Adipocyte (in vitro differentiated cells): ENCODE results near the gene CHRNA4.

Source experiments
- DNase-seq: peaks from one replicate; pipeline ENCODE4 v3.0.0-alpha.2; 2015; ENCODE audit warnings: low read depth
- H3K27me3 ChIP-seq: replicated peaks from 2 replicates; pipeline ENCODE4 v1.7.0; 2013; ENCODE audit warnings: mild to moderate bottlenecking, low read length, moderate library complexity; ENCODE audit not compliant: control insufficient read depth, insufficient read depth
- H3K36me3 ChIP-seq: 2 replicates; pipeline ENCODE4 v1.7.0; 2013; ENCODE audit warnings: low read length, mild to moderate bottlenecking, moderate library complexity; ENCODE audit not compliant: control insufficient read depth, insufficient read depth, severe bottlenecking
- H3K4me1 ChIP-seq: 2 replicates; pipeline ENCODE4 v1.7.0; 2013; ENCODE audit warnings: mild to moderate bottlenecking, low read length, moderate library complexity; ENCODE audit not compliant: control insufficient read depth, insufficient read depth
- H3K4me3 ChIP-seq: 2 replicates; pipeline ENCODE4 v1.7.0; 2013; ENCODE audit warnings: mild to moderate bottlenecking, low read length, moderate library complexity
- H3K9ac ChIP-seq: 2 replicates; pipeline ENCODE4 v1.7.0; 2013; ENCODE audit warnings: mild to moderate bottlenecking, low read length, moderate library complexity
- H3K9me3 ChIP-seq: 2 replicates; pipeline ENCODE4 v1.7.0; 2013; ENCODE audit warnings: mild to moderate bottlenecking, low read length, moderate library complexity; ENCODE audit not compliant: control insufficient read depth

The CHRNA4 gene

DNA sequence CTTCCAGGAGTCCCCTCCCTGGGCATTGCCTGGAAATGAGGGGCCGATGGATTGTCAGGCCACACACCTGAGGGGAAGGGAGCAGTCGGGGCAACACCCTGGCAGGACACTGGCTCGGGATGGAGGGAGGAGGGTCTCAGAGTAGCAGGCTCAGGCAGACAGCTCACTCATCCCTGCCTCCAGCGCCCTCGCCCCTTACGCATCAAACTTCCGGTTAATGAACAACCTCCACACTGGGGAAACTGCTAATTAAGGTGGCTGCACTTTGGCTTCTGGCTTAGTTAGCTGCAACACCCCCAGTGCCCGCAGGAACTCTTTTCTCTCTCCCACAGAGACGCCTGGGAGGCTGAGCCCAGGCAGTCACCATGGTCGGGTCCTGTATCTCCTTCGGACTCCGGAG lies 13.4 kb upstream of the CHRNA4 start:
- peaks cover 69% of the 10 kb centered on the region for H3K27me3 ChIP-seq
- no peak for DNase-seq
- no peaks in the 10 kb centered on the region for H3K36me3 ChIP-seq
- no peaks in the 10 kb centered on the region for H3K9me3 ChIP-seq
- no peak overlapping the region for H3K9ac ChIP-seq
- H3K4me1 ChIP-seq, result no peaks in the 10 kb centered on the region
- no peak overlapping the region for H3K4me3 ChIP-seq

DNA sequence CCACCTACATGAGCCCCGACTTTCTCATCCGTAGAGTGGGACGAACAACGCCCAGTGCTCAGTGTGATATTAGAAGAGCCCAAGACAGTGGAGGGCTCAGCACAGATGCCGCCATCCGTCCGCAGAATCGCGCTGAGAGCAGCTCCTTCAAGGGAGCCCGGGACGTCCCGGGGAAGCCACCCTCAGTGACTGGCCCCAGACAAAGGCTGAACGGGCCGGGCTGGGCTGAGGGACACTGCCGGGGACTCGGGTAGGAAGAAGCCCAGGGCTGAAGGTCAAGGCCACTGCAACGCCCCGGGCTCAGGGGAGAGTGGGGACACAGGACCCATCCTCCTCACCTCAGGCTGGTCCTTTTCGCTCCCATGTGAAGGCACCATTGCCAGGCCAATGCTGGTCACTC lies 12.8 kb upstream of the CHRNA4 start:
- Histone ChIP-seq H3K27me3 (peaks cover 74% of the 10 kb centered on the region), H3K4me1 (no peaks in the 10 kb centered on the region)

DNA sequence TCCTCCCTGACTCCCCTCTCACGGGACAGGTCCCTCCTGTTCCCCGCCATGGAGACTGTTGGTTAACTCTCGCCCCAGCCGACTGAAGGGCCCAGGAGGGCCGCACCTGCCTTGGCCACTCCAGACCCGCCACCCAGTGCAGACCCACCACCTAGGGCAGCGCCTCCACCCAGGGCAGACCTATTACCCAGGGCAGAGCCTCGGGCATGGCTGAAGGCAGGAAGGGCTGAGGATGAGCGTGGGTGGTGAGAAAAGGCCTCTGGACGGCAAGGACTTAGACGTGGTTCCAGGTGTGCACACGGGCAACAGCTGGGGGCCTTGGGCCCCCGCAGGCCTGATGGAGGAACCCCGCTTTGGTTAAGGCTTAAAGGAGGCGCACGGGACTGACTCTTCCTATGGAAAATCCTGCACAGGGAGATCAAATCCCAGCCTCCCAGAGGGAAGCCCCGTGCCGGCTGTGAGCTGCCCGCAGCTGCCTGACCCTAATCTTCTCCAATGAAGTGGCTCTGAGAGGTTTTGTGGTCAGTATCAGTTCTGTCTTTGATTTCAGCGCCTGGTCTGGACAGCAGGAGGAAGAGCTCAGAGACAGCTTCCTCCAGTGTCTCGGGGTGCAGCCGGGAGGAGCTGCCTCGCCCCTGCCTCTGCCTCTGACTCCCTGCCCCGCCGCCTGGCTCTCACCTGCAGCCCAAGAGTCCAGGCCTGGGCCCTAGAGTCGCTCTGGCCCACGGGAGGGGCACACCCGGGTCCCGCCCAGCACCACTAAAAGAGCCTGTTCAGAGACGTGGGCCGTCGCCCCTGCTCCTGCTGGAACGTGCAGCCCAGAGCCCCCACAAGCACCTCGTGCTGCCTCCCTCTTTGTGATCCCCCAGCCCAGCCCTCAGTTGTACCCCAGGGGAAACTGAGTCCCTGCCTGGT lies 12.1 kb upstream of the CHRNA4 start:
- Histone ChIP-seq H3K36me3 (no peaks in the 10 kb centered on the region), H3K4me1 (no peaks in the 10 kb centered on the region), H3K4me3 (no peak overlapping the region), H3K9ac (no peak overlapping the region), H3K9me3 (no peaks in the 10 kb centered on the region), H3K27me3 (peaks cover 70% of the 10 kb centered on the region)
- no peak for DNase-seq

More for the DNA sequence above, 12.8 kb upstream of the CHRNA4 start:
- Histone ChIP-seq H3K9me3 (no peaks in the 10 kb centered on the region), H3K4me3 (no peak overlapping the region), H3K9ac (no peak overlapping the region), H3K36me3 (no peaks in the 10 kb centered on the region)
- DNase-seq, result no peak

DNA sequence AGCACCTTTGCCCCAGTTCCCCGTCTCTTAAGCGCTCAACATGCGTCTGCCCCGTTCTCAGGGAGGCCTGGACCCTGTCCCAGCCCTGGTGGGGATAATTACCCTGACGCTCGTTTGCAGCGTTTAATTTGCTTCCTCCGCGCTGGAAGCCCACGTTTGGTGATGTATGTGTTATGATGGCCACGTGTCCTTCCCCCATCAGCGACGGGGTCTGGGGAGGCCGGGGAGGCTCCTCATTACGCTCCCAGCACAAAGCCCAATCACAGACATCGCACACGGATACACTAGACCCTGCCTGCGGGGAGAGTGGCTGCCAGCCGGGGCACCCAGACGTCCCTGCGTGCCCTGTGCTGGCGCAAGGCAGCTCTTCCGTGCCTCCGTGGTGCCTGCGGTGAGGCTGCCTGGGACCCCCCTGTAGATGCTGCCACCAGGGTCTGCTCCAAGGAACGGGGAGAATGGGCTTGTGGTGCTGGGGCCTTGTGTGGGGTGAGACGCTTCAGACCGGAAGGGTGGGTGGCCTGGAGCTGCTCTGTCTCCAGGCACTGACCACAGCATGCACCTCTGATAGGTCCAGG lies 10.2 kb upstream of the CHRNA4 start:
- H3K27me3 ChIP-seq, result peaks cover 53% of the 10 kb centered on the region
- no peak overlapping the region for H3K4me3 ChIP-seq
- no peaks in the 10 kb centered on the region for H3K36me3 ChIP-seq
- H3K9ac ChIP-seq, result no peak overlapping the region
- no peak for DNase-seq
- H3K9me3 ChIP-seq, result no peaks in the 10 kb centered on the region
- no peaks in the 10 kb centered on the region for H3K4me1 ChIP-seq

DNA sequence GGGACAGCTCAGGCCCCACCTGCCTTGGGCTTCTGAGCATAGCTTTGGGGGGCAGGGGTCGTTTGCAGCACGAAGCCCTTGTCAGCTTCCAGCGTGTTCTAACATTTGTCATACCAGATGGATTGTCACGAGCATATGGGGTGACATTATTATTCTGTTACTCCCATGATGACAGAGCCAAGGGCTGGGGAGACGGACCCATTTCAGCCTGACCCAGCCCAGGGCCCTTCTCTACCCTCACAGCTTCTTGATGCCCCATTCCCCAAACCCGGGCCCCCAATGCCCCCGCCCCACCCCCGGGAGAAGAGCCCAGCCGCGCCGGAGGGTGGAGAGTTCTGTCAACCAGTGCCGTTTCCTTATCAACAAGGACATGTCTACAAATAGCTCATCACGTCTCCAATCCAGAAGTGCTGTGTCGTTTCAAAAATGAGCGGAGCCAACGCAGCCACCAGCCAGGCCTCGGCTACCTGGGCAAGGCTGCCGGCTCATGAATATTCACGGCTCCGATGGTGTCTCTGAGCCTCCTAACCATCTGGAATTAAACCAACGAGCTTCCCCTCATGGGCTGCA lies 9.6 kb upstream of the CHRNA4 start:
- Histone ChIP-seq H3K9ac (no peak overlapping the region), H3K9me3 (no peaks in the 10 kb centered on the region), H3K4me3 (no peak overlapping the region), H3K27me3 (peaks cover 50% of the 10 kb centered on the region), H3K4me1 (no peaks in the 10 kb centered on the region), H3K36me3 (no peaks in the 10 kb centered on the region)
- DNase-seq, result no peak

DNA sequence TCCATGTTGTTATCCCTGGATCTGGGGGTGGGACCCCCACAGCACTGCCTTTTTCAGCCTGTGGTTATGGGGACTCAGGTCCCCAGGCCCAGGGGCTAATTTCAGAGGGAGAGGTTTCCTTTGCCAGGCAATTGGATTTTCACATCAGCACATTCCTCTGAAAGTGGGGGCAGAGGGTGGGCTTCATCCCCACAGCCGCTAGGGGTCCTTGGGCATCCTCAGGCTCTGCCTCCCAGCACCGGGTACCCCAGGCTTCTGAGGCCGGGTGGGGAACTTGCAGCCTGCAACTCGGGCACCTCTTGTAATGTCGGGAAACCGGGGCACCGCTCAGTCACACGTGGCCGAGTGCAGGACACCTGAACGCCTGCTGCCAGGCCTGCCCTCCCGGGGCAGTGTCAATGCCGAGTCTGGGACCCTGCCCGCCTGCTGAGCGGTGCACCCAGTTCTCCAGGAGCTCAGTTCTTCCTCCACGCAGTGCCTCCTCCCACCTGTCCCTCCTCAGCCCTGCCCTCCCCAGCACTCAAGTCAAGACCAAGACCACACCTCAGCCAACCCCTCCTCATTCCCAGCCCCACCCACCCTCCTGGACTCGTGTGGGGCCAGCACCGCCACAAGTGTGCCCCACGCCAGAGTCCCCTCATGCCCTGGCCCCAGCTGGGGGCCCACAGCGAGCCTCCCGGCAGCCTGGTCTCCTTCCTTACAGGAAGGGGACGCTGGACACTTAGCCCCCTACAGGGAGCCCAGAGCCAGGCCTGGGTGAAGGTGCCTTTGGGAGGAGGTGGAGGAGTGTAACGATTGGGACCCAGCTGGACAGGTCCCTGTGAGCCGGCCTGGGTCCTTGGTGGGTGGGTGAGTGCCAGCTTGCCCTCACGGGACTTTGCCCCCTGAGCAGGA lies 8.8 kb upstream of the CHRNA4 start:
- H3K4me3 ChIP-seq, result no peak overlapping the region
- H3K27me3 ChIP-seq, result peaks cover 54% of the 10 kb centered on the region
- H3K9me3 ChIP-seq, result no peaks in the 10 kb centered on the region
- H3K9ac ChIP-seq, result no peak overlapping the region
- no peak for DNase-seq
- no peaks in the 10 kb centered on the region for H3K4me1 ChIP-seq
- no peaks in the 10 kb centered on the region for H3K36me3 ChIP-seq

DNA sequence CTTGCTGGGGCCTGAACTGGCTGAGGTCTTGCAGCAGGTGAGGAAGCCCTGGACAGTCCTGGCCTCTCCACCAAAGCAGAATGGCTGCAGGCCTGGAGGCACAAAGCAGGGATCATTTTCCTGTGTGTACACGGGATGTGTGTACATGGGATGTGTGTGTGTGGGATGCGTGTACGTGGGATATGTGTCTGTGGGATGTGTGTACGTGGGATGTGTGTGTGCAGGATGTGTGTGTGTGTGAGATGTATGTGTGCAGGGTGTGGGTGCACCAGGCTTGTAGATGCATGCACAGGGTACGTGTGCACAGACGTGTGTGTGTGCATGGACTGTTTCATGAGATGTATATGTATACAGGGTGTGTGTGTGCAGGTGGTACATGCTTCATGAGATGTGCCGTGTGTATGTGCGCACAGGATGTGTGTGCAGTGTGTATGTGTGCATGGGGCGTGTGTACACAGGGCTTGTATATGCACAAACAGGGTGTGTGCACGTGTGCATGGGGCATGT lies 7.9 kb upstream of the CHRNA4 start:
- H3K9me3 ChIP-seq, result no peaks in the 10 kb centered on the region
- H3K4me1 ChIP-seq, result no peaks in the 10 kb centered on the region
- peaks cover 48% of the 10 kb centered on the region for H3K27me3 ChIP-seq
- no peak overlapping the region for H3K4me3 ChIP-seq
- no peak for DNase-seq
- H3K36me3 ChIP-seq, result no peaks in the 10 kb centered on the region
- no peak overlapping the region for H3K9ac ChIP-seq

DNA sequence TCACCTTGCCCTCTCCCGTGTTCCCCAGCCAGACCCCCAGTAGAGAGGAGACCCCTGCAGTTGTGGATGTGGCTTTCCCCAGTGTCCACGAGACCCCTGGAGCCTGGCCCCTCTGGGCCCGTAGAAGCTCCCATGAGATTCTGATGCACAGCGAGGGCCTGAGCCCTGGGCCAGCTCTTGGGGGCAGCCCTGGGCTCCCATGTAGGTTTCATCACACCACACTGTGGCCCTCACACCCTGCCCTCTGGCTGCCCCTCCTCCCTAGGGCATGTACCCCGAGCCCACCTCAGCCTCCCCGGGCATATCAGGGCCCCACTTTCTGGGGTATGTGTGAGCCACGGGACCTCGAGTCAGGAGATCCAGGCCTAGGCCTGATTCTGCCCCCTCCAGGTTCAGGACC lies 7.0 kb upstream of the CHRNA4 start:
- Histone ChIP-seq H3K4me3 (no peak overlapping the region), H3K9me3 (no peaks in the 10 kb centered on the region), H3K36me3 (no peaks in the 10 kb centered on the region), H3K4me1 (no peaks in the 10 kb centered on the region), H3K9ac (no peak overlapping the region), H3K27me3 (peaks cover 48% of the 10 kb centered on the region)
- no peak for DNase-seq

DNA sequence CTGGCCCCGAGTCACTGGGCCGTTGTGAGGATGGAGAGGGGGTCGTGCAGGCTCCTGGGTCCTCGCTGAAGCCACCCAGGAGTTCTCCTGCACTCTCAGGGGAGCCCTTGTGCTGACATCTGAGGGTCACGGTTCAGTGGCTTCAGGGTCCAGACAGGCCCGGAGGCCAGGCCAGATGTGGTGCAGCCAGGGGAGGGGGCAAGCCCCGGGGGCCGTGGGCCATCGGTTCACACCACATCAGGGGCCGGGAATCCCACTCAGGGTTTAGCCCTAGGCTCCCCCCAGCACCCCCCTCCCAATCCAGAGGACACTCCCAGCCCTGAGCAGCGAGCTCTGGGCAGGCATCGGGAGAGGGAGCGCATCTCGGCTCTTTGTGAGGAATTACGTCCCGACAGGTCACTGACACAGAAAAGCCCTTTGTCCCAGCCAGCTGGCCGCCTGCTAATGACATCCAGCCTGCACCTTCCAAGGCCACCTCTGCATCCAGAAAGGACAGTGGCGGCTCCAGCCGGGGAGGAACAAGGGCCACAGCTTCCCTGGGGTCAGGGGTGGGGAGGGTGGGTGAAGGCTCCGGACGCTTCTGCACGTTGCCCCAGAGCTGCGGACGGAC lies 6.4 kb upstream of the CHRNA4 start:
- Histone ChIP-seq H3K36me3 (no peaks in the 10 kb centered on the region), H3K4me3 (no peak overlapping the region), H3K4me1 (no peaks in the 10 kb centered on the region), H3K27me3 (peaks cover 50% of the 10 kb centered on the region), H3K9ac (no peak overlapping the region), H3K9me3 (no peaks in the 10 kb centered on the region)
- DNase-seq, result no peak

DNA sequence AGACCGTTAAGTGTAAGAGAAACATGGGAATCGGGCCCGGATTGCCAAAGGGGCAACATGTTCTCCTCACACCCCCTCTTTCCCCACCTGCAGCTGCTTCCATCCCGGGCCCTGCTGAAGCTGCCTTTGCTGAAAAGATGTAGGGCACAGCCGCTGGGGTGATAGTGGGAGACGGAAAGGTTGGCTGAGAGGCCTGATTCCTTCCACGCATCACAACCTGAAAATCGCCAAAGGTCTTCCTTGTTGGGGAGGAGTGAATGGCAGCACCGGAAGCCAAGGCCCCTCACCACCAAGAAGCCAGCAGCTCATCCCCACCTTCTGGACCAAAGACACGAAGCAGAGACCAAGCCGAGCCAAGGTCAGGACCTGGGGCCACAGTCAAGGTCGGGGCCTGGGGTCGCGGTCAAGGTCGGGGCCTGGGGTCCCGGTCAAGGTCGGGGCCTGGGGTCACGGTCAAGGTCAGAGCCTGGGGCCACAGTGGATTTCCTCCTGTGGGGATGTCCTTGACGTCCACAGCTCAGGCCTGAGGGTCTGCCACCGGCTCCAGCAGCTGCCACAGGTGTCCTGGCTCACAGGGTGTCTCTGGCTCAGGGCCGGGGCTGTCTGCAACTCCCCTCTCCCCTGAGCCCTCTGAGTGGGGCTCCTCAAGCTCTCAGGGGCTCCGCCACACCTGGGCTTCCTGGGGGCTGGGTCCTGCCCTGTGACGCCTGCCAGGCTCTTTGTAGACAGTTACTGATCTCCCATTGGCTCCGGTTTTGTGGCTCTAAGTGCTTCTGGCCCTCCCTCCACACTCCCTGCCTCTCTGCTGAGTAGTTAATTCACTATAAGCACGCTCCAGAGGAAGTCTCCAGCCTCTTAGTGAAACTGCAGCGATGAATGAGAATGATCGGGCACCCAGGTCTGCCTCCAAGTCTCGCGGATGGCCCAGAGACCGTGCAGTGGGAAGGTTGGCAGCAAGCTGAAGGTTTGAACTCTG lies 5.5 kb upstream of the CHRNA4 start:
- Histone ChIP-seq H3K9ac (no peak overlapping the region), H3K27me3 (peaks cover 55% of the 10 kb centered on the region), H3K9me3 (no peaks in the 10 kb centered on the region), H3K4me3 (no peak overlapping the region), H3K36me3 (no peaks in the 10 kb centered on the region), H3K4me1 (no peaks in the 10 kb centered on the region)
- DNase-seq, result no peak
